GM12865 (cell line): ENCODE data around the gene BRF1.

ENCODE experiments used
- DNase-seq: peaks from one replicate; pipeline ENCODE4 v3.0.0; 2010; ENCODE audit warnings: low read depth
- H3K4me3 ChIP-seq: 2 replicates; pipeline ENCODE4 v1.5.1; 2011; ENCODE audit warnings: mild to moderate bottlenecking, low read depth, low read length, control low read depth
- TF ChIP-seq, protein P1 (sequence below): IDR thresholded peaks from 2 replicates; pipeline ENCODE4 v1.5.1; 2011; ENCODE audit warnings: low read length, control low read depth, low read depth, inconsistent platforms; ENCODE audit not compliant: insufficient read depth; ENCODE audit errors: missing control alignments

The BRF1 gene

DNA sequence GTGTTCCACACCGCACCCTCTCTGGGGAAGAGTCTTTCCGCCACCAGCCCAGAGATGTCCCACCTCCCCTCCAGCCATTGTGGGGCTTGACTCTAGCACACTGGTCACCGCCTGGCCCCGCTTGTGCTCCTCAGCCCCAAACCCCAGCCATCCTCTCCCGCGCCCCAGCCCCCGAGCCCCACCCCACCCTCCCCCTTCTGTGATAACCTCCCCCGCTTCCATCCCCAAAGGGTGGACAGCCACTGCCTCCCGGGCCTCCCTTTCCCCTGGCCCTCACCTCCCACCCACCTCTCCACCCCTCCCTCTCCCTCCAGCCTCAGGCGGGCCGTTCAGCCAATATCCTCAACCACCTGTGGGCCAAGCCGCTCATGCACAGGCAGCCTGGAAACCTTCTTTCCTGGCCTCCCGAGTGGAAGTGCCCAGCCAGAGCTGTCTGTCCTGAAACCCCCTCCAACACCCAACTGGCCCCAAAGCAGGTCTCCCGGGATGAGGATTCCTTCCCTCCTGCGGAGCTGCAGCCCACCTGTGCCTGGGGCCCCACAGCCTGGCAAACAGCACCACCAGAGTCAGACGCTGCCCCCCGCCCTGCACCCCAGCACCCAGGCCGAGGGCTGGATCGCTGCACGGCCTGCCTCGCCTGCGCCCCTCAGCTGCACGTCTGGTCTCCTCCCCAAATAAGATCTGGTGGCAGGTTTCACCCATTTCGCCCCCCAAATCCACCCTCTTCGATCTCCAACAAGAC, 92.6 kb downstream of the BRF1 start:
- H3K4me3 ChIP-seq = no peak overlapping the region
- TF ChIP-seq, protein P1, sequence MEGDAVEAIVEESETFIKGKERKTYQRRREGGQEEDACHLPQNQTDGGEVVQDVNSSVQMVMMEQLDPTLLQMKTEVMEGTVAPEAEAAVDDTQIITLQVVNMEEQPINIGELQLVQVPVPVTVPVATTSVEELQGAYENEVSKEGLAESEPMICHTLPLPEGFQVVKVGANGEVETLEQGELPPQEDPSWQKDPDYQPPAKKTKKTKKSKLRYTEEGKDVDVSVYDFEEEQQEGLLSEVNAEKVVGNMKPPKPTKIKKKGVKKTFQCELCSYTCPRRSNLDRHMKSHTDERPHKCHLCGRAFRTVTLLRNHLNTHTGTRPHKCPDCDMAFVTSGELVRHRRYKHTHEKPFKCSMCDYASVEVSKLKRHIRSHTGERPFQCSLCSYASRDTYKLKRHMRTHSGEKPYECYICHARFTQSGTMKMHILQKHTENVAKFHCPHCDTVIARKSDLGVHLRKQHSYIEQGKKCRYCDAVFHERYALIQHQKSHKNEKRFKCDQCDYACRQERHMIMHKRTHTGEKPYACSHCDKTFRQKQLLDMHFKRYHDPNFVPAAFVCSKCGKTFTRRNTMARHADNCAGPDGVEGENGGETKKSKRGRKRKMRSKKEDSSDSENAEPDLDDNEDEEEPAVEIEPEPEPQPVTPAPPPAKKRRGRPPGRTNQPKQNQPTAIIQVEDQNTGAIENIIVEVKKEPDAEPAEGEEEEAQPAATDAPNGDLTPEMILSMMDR = no peak
- no peak for DNase-seq

DNA sequence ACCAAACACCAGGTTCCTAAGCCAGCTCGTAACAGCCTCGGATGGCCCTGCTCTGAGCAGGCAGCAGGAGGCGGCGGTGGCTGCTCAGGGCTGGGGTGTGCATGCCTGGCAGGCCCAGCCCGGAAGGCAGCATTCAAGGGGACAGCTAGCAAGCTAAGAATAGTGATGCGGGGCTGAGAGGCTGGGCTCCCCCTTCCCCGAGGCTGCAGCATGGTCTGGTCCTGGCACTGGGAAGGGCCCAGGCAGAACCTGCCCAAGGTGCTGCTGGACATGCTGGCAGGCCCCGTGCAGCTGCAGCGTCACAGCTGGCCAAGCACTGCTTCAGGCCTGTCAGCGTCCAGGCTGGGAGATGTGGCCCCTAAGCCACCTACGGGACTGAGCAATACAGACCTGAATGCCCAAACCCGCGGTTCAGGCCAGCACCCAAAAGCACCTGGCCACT, 93.3 kb downstream of the BRF1 start:
- no peak for DNase-seq
- H3K4me3 ChIP-seq = no peak overlapping the region

DNA sequence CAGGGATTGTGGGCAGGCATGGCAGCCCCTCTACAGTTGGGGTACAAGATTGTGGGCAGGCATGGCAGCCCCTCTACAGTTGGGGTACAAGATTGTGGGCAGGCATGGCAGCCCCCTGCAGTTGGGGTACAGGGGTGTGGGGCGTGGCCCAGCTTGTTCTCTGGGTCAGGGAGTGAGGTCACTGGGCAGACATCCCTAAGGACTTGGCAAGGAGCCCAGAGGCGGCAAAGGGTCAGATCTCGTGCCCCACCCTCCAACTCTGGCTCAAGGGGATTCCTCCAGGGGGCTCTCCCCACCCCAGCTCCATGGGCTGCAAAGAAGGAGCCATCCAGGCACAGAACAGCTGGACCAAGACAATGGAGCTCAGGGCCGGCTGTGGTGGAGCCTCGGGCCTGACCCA, 93.9 kb downstream of the BRF1 start:
- TF ChIP-seq, protein P1 = no peak
- H3K4me3 ChIP-seq = no peak overlapping the region
- no peak for DNase-seq

More for the DNA sequence above, 93.3 kb downstream of the BRF1 start:
- TF ChIP-seq, protein P1 = no peak

DNA sequence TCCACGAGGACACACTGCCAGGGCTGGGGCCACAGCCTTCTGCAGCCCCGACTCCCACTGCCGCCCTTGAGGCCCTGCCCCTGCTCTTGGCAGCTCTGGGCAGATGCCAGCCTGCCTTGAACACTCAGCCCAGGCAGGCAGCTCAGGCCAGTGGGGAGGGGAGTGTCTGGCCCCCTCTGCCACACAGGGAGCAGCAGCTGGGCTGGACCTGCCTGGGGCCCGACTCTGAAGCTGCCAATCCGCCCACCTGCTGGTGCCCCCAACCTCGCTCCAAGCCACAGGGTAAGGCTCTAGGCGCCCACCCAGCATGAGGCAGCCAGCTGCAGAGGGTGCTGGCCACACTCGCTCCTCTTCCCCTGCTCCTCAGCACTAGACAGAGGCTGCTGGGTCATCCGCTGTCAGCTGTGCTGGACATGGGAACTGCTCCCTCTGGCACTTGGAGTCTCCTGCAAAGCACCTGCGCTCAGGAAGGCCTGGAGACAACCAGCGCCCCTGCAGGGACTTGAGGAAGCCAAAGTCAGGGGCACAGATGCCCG, 95.1 kb downstream of the BRF1 start:
- TF ChIP-seq, protein P1 = no peak
- no peak for DNase-seq
- no peak overlapping the region for H3K4me3 ChIP-seq

DNA sequence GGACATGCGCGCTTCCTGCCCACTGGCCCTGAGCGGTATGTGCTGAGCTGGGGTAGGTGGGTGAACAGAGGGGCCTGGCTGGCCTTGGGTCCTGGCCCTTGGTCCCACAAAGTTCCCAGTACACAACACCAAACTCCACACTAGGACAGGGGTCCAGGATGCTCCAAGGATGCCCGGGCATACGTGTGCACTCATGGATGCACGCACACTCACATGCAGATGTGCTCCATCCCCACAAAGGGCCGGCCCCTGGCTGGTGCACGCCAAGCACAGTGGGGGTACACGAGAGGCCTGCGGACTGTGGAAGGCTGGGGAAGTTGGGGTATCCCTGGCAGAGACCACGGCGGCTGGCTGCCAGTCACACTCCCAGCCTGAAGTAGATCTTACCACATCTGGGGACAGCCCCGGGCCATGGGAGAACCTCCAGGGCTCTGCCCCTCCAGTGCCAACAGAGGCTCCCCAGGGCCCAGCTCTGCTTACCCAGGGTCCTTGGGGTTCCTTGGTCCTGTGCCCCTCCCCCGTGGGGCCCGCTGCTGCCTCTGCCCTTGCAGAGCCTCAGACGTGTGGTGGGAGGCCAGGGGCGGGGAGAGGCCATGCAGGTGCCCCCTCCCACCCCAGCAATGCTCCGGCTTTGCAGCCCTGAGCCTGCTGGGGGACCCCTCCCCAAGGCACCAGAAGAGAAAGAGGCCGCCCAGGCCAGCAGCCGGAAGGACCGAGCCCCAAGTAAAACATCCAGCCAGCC, 95.7 kb downstream of the BRF1 start:
- no peak for DNase-seq
- no peak overlapping the region for H3K4me3 ChIP-seq
- TF ChIP-seq, protein P1 = no peak

DNA sequence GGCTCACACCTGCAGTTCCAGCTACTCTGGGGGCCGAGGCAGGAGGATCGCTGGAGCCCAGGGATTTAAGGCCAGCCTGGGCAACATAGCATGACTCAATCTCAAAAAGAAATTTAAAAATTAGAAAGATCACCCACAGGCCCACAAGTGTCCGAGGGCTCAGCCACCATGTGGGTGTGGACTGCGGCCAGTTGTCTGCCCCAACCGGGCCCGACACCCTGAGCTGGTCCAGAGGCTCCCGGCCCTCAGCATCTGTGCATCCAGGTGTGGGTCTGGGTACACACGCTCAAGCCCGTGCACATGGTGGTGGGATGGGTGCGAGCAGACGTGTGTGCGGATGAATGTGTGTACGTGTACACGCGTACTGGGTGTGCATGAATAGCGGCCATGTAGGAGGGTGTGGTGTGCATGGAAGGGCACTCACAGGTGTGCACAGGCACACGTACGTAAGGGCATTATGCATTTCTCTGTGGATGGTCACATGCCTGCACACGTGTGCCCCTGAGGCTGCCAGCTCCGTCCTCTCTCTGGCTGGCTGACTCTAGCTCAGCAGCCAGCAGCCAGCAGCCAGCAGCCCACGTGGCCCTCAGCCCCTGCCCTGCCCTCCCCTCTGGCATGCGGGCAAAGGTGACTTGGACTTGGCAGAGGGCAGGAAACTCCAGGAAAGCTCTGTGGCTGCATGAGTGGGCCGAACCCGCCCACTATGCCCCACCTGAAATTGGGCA, 96.4 kb downstream of the BRF1 start:
- DNase-seq = no peak
- H3K4me3 ChIP-seq = no peak overlapping the region
- TF ChIP-seq, protein P1 = no peak
